ENCODE measurements around the gene GGA1.

DNA sequence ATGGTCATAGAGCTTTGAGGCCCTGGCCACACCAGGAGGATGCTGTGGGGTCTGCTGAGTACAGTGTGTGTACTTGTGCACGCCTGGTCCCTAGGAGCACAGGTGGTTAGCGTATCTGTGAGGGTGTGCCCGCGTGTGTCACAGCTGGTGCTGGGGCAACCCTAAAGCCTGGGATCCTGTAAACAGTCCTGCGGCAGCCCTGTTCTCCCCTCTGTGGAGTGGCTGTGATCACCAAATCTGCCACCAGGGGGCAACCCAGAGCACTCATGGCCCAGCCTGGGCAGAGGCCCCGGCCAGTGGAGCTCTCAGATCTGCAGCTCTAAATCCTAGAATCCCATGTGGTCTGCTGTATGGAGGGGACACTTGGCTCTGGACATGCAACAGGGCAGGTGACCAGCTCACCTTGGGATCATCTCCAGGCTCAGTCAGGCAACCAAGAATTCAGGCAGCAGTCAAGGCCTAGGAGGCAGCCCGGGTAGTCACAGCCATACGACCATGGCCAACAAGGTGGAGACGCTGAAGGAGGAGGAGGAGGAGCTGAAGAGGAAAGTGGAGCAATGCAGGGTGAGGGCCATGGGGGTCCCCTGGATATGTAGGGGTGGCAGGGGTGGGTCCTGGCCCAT is 34.7 kb downstream of the GGA1 start:
- TF ChIP-seq EZH2phosphoT487 (IDR thresholded peaks at IDR 0.05; ENCODE audit: low read length): no peak
- TF ChIP-seq, protein P1, sequence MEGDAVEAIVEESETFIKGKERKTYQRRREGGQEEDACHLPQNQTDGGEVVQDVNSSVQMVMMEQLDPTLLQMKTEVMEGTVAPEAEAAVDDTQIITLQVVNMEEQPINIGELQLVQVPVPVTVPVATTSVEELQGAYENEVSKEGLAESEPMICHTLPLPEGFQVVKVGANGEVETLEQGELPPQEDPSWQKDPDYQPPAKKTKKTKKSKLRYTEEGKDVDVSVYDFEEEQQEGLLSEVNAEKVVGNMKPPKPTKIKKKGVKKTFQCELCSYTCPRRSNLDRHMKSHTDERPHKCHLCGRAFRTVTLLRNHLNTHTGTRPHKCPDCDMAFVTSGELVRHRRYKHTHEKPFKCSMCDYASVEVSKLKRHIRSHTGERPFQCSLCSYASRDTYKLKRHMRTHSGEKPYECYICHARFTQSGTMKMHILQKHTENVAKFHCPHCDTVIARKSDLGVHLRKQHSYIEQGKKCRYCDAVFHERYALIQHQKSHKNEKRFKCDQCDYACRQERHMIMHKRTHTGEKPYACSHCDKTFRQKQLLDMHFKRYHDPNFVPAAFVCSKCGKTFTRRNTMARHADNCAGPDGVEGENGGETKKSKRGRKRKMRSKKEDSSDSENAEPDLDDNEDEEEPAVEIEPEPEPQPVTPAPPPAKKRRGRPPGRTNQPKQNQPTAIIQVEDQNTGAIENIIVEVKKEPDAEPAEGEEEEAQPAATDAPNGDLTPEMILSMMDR (IDR thresholded peaks at IDR 0.05; ENCODE audit: low read length): peak; percentile 95
